IPS-18c (cell line): Measurements from ENCODE around the gene CUX1.
"Not testable (repeated sequence)": the region's sequence is repeated elsewhere in the genome, so short reads cannot be mapped to it uniquely, and the experiment has no call there.

Source experiments
- H3K4me3 ChIP-seq: 2 replicates; pipeline ENCODE4 v1.7.0; 2013; ENCODE audit warnings: low read depth, mild to moderate bottlenecking, low read length, moderate library complexity; ENCODE audit not compliant: insufficient read depth
- H3K9me3 ChIP-seq: one replicate; pipeline ENCODE4 v1.6.1; 2013; ENCODE audit warnings: mild to moderate bottlenecking, low read length, moderate library complexity; ENCODE audit not compliant: control insufficient read depth, insufficient read depth

The CUX1 gene

DNA sequence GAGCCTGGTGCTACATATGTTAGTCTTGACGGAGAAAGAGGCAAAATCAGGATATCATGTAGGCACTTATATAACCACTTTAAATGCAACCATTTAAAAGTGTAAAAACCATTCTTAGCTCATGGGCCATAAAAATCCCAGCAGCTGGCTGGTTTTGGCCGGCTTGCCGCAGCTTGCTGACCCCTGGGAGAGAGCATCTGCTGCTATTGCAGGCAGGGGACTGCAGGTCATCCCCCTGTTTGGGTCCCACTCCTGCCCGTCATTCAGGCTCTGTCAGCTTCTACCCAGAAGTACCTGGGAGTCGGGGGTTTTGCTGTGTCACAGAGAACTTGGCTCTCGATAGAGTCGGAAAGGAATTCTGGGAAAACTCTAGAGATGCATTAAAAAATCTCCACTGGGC lies 187.4 kb downstream of the CUX1 start:
- no peaks in the 10 kb centered on the region for H3K9me3 ChIP-seq
- H3K4me3 ChIP-seq: no peak overlapping the region

DNA sequence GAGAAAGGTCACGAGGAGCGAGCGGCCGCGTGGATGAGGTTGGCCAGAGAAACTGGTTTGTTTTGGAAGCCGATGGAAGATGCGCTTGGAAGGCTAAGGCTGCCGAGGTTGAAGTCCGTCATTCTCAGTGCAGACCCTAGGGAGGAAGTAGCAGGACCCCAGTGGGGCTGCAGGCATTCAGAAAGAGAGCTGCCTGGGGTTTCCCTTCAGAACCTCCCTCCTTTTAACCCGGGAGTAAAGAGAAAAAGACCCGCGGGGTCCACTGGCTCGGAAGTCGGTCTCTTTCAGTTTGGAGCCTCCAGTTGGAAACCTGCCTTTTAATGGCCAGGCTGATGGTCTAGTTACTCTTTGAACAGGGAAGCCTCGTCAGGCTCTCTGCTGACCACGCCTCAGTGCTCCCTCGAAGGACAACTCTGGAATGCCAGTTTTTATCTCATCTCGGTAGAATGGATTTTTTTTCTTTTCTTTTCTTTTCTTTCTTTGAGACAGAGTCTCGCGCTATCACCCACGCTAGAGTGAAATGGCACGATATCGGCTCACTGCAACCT lies 188.6 kb downstream of the CUX1 start:
- Histone ChIP-seq H3K9me3 (no peaks in the 10 kb centered on the region), H3K4me3 (no peak overlapping the region)

DNA sequence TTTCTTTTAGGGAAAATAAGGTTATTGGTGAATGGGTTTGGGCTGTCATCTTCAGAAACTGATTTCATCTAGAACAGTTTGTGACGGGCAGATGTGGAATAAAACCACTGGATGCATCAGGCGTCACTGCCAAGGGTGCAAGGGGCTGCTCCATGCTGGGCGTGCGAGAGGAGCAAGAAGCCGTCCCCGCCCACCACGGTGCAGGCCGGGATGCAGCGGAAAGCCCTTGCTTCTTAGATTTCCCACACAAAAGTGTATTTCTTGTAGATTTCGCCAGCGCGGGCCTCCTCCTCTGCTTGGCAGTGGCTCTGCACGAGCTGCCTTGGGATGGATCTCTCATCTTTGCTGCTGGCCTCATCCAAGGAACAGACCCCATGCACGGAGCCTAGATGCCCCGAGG lies 189.3 kb downstream of the CUX1 start:
- no peaks in the 10 kb centered on the region for H3K9me3 ChIP-seq
- no peak overlapping the region for H3K4me3 ChIP-seq

DNA sequence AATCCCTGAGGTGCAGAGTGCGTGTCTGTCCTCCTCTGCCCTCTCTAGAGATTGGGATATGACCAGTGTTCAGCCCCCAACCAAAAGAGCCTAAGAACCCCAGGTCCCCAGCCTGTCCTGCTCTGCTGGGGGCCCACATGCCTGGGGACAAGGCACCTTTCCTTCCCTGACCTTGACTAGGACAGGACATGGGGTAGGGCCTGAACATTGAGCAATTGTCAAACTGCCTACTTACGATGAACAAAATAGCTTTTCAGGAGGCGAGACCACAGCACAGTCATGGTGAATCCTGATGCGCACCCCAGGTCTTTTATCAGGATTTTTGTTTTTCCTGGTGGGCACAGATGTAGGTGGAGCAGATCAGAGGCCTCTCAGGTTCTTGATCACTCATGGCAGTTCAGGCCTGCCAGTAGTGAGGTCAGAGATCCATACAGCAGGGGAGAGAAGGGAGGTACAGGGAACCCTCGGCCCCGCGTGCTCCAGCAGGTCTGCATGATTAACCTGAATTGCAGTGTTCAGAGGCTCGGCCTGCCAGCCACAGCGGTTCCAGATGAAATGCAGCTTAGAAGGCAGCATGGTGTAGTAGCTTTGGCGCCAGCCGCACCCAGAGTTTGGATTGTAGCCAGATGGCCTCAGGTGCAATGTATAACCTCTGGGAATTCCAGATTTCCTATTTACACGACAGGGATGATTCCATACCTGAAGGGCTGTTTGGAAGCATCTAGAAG lies 191.3 kb downstream of the CUX1 start:
- Histone ChIP-seq H3K9me3 (no peaks in the 10 kb centered on the region), H3K4me3 (no peak overlapping the region)

DNA sequence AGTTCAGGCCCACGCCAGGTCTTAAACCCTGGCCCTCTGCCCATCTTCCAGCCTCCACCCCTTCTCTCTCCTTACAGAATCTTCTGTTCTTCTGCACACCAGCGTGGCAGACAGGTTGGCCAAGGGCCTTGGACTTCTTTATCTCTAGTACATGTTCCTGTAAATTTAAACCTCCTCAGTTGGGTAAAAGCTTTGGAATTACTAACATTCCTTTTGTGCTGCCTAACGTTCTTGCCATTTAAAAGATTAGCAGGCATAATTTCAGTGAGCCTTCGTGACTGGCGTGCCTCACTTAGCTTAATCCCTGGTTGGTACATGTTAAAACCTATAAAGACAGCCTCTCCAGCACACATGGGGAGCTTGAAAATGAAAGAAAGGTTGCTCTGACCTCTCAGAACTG lies 192.2 kb downstream of the CUX1 start:
- Histone ChIP-seq H3K9me3 (no peaks in the 10 kb centered on the region), H3K4me3 (no peak overlapping the region)

DNA sequence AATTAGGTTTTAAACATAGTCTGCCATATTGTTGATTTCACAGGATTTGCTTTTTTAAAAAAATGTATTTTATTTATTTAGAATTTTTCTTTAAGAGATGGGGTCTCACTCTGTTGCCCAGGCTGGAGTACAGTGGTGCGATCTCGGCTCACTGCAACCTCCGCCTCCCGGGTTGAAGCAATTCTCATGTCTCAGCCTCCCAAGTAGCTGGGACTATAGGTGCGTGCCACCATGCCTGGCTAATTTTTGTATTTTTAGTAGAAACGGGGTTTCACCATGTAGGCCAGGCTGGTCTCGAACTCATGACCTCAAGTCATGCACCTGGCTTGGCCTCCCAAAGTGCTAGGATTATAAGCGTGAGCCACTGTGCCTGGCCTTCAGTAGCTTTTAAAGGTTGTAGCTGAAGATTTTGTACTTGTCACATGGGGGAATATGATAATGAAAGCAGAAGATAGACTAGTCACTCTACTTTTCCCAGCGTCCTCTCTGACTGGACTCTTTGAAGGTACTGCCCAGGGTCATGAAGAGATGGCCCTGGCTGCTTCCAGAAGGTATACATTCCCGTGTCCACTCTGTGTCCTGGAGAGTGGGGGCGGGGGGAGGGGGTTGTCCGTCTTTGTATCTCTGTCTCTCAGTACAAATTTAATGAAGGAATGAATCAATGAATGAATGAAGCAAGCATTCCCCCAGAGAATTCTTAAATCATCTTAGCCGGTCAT lies 194.8 kb downstream of the CUX1 start:
- H3K4me3 ChIP-seq, H3K9me3 ChIP-seq: not testable (repeated sequence)

DNA sequence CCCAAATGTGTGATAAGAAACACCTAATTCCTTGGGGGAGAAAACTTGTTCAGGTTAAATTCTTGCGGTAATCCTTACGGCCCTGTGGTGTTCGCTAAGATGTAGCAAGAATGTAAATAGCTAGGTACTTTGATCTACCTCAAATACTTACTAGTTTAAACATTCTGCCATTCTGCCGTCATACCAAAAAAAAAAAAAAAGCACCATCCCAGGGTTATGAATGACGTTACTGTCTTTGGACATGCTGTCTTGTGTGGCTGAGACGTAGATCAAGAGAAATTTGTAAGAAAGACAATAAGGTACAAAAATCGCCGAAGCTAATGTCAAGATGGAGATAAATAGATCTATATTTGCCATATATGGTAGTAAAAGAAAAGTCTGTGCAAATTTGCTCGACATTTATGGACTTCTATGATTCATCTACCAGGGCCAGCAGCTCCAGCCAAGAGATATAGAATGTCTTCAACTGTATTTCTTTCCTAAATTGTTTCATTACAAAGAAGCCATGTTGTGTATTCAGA lies 195.6 kb downstream of the CUX1 start:
- Histone ChIP-seq H3K9me3 (no peaks in the 10 kb centered on the region), H3K4me3 (no peak overlapping the region)

DNA sequence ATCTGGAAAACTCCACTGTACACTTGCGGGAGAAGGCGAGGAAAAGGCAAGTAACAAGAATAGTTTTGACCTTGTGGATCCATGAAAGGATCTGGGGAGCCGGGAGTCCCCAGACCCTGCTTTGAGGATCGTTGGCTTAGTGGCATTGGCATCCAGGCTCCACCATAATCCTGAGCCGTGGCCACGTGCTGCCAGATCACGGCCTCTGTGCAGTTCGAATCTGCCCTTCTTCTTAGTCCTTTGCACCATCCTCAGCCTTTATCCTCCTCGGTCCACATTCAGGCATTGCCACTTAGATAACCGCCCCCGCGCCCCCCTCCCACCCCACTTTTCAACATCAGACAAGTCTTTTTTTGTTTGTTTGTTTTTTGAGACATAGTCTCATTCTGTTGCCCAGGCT lies 201.4 kb downstream of the CUX1 start:
- H3K9me3 ChIP-seq: no peaks in the 10 kb centered on the region
- H3K4me3 ChIP-seq: no peak overlapping the region

DNA sequence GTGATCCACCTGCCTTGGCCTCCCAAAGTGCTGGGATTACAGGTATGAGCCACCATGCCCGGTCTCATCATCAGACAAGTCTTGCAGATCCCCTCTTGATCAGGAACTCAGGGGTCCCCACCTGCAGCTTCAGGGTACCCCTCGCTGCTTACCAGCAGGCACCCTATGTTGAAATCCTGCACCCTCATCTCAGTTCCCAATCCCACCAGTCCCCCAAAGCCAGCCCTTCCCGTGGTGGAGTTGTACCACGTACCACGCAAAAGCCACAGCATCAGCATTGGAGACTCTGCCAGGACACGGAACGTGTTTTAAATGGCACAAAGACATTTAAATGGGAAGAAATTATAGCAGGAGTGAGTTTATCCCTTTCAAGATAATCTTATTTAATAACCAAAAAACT lies 202.0 kb downstream of the CUX1 start:
- no peak overlapping the region for H3K4me3 ChIP-seq
- H3K9me3 ChIP-seq: no peaks in the 10 kb centered on the region

DNA sequence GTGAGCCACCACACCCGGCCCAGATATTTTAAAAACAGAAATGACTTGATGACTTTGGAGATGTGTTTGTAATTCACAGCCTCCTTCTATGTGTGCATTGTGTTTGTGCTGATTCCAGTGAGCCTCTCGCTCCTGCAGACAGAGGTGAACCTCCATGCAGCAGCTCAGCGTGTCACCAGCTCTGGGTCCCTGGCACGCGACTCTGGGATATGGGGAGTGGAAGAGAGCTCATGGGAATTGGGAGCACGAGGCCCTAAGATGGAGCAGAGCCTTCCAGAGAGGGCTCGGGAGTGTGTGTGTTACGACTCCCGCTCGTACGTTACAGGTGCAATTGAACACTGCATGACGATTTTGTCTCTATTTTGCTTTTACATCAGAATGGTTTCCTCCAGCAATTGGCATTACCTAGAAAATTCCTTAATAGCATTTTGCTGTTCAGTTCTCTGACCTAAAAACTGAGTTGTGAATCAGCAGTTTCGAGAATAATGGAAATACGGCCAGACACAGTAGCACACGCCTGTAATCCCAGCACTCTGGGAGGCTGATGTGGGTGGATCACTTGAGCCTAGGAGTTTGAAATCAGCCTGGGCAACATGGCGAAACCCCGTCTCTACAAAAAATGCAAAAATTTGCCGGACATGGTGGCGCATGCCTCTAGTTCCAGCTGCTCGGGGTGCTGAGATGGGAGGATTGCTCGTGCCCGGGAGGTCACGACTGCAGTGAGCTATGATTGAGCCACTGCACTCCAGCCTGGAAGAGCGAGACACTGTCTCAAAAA lies 204.6 kb downstream of the CUX1 start:
- H3K9me3 ChIP-seq: no peaks in the 10 kb centered on the region
- no peak overlapping the region for H3K4me3 ChIP-seq

DNA sequence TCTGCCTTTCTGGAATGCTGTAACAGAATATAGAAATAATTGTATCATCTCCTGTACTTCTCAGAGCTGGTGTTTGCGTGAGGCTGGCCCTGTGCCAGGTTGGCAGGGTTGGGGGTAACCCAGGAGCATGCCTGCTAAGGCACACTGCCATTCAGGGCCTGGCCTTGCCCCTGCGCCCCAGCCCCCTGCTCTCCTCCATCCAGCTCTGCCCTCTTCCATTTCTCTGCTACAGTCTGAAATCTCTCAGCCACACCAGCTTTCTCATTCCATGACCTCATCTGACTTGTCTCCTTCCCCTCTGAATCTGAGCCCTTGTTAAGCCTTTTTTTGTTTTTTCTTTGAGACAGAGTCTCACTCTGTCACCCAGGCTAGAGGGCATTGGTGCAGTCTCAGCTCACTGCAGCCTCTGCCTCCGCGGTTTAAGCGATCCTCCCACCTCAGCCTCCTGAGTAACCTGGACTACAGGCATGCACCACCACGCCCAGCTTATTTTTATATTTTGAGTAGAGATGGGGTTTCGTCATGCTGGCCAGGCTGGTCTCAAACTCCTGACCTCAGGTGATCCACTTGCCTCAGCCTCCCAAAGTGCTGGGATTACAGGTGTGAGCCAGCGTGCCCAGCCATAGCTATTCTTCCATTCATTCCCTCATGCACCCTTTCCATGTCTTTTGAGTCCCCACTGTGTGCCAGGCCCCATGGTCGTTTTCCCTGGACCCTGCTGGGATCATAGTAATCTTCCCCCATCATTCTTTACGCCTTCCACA lies 206.8 kb downstream of the CUX1 start:
- Histone ChIP-seq H3K4me3 (no peak overlapping the region), H3K9me3 (no peaks in the 10 kb centered on the region)

DNA sequence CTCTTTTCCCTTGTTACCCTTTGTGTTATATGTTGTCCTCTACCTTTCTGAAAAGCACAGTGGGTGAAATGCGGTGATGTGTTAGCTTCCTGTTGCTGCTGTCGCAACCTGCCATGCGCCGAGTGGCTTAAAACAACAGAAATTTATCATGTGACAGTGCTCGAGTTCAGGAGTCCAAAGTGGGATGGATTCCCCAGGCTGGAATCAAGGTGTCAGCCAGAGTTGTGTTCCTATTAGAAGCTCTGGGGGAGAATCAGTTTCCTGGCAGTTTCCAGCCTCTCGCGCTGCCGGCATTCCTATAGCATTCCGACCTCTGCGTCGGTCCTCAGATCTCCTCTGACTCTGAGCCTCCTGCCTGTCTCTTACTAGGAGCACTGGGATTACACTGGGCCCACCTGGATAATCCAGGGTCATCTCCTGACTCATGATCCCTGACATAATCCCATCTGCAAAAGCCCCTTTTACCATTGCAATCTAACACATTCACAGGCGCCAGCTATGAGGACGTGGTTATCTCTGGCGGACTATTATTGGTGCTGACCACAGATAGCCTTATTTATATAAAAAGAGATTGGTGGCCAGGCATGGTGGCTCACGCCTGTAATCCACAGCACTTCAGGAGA lies 207.5 kb downstream of the CUX1 start:
- Histone ChIP-seq H3K9me3 (no peaks in the 10 kb centered on the region), H3K4me3 (no peak overlapping the region)

DNA sequence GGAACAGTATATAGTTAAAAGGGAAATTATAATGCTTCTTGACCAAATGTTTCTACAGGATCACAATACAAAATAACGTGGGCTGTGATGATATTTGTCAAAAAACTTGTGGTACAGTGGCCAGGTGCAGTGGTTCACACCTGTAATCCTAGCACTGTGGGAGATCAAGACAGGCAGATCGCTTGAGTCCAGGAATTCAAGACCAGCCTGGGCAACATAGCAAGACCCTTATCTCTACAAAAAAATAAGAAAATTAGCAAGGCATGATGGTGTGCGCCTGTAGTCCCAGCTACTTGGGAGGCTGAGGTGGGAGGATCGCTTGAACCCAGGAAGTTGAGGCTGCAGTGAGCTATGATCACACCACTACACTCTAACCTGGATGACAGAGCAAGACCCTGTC lies 208.4 kb downstream of the CUX1 start:
- H3K4me3 ChIP-seq, H3K9me3 ChIP-seq: not testable (repeated sequence)

DNA sequence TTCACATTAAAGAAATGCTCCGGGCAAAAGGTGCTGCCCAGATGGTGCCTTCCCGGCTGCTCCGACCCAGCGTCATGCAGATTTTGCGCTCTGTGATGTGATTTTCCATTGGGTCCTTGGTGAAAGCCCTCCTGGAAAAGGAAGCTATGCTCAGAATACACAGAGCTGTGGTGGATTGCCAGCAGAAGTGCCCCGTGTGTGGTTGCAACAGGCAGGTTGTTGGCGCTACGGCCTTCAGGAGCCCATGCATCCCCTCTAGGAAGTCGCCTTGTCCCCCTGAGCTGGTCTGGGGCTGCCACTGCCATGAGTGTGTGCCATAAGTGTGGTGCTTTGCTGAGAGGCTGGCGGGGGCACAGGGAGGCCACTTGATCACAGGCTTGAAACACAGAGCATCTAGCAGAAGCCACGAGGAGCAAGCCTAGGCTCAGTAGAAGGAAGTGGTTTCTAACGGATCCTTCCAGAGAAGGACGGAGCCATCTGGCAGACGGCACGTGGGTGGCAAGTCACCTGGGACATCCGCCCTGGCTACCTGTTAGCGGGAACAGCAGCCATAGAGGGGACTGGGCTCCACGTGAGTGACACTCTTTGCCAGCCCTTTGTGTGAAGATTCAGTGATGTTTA lies 210.9 kb downstream of the CUX1 start:
- no peaks in the 10 kb centered on the region for H3K9me3 ChIP-seq
- H3K4me3 ChIP-seq: no peak overlapping the region

DNA sequence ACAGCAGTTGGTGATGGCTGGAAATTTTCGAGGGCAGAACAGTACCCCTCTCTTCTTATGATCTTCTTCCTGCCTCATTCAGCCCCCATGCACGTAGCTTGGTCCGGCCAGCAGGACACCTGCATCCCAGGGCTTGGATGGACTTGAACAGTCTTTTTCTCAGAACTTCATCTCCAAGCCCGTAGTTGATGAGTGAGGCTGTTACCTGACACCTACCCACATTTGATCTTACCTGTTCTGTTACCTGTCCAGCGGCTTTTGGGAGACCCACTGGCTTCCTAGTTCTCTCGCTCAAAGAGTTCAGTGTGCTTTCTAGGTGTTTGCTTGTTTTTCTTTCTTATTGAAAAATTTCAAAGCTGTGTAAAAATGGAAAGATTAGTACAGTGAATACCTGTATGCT lies 212.2 kb downstream of the CUX1 start:
- no peak overlapping the region for H3K4me3 ChIP-seq
- H3K9me3 ChIP-seq: no peaks in the 10 kb centered on the region

DNA sequence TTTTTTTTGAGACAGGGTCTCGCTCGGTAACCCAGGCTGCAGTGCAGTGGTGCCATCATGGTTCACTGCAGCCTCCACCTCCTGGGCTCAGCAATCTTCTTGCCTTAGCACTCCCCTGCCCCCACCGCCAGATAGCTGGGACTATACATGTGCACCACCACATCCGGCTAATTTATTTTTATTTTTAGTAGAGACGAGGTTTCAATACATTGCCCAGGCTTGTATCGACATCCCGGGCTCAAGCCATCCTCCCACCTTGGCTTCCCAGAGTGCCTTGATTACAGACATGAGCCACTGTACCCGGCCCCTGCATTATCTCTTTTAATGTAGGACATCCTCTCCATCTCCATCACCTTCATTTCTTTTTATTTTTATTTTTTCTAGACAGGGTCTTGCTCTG lies 213.3 kb downstream of the CUX1 start:
- no peak overlapping the region for H3K4me3 ChIP-seq
- H3K9me3 ChIP-seq: no peaks in the 10 kb centered on the region
